ENCODE results near the gene MYH9. TPM values are rescaled to one million over a fixed set of nuclear protein-coding genes. Genes with fewer than 3 reads are reported as not detected.

The MYH9 gene
- total RNA-seq, 1 experiment from 2014 or later: 758 TPM

DNA sequence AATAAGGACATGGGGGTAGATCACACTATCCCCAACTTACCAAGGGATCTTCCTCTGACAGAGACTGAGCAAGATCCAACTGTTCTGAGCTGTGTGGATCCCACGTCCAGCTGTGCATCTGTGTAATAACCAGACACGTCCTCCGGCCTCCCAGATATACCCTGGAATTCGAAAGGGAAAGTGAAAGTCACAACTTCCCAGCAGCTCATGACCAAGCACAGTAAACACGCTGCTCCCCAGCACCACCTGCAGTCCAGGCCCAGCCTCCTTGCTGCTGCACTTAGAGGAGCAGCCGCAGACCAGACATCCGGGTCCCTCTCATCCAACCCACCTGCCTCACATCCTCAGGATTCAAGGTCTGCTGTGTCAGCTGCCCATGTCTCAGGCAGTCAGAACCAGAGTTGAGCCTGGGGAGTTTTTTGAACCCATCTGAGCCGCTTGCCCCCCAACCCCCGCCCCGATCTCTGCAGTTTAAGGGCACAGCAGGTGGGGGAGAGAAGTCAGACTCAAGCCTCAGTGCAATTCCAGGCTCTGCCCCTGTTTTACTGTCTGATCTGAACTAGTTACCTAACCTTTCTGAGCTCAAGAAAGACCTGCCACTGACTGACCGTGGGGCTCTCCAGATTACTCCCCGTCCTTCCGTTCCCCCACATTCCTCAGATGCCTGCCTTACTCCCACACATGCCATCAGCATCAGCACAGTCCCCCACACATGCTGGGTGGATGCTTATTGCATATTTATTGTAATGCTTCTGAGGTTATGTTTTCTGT is 148.2 kb downstream of the MYH9 start, which contains the start of gene APOL2:
APOL2 (minus strand) TSS at position 127 of the 771 bp plus-strand sequence. CDS start 6,365 bp downstream, outside the sequence.
- Histone ChIP-seq H3K4me1 (replicated peaks; ENCODE audit: insufficient read depth) (peaks cover 21% of the 10 kb centered on the region), H3K27ac (peak within 1 kb of the TSS; percentile 48), H3K4me3 (peak within 1 kb of the TSS; percentile 70), H3K79me2 (ENCODE audit: low read depth) (peaks cover 24% of the 10 kb centered on the region), H2AFZ (peak within 1 kb of the TSS; percentile 76), H4K20me1 (ENCODE audit: insufficient read depth) (no peaks in the 10 kb centered on the region), H3K9me3 (ENCODE audit: insufficient read depth, low read depth) (no peaks in the 10 kb centered on the region), H3K36me3 (ENCODE audit: low read depth) (no peaks in the 10 kb centered on the region), H3K27me3 (ENCODE audit: insufficient read depth, low read depth) (no peaks in the 10 kb centered on the region), H3K4me2 (peak within 1 kb of the TSS; percentile 89), H3K9me2 (ENCODE audit: insufficient read depth) (no peaks in the 10 kb centered on the region), H3F3A (ENCODE audit: insufficient read depth, low read depth) (peaks cover 6% of the 10 kb centered on the region; the same call in 1 of the 2 replicates)
- TF ChIP-seq EZH2 (IDR thresholded peaks at IDR 0.05; ENCODE audit: low read depth): no peak
- TF ChIP-seq, protein P1, sequence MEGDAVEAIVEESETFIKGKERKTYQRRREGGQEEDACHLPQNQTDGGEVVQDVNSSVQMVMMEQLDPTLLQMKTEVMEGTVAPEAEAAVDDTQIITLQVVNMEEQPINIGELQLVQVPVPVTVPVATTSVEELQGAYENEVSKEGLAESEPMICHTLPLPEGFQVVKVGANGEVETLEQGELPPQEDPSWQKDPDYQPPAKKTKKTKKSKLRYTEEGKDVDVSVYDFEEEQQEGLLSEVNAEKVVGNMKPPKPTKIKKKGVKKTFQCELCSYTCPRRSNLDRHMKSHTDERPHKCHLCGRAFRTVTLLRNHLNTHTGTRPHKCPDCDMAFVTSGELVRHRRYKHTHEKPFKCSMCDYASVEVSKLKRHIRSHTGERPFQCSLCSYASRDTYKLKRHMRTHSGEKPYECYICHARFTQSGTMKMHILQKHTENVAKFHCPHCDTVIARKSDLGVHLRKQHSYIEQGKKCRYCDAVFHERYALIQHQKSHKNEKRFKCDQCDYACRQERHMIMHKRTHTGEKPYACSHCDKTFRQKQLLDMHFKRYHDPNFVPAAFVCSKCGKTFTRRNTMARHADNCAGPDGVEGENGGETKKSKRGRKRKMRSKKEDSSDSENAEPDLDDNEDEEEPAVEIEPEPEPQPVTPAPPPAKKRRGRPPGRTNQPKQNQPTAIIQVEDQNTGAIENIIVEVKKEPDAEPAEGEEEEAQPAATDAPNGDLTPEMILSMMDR (conservative IDR thresholded peaks at IDR 0.05): peak; percentile 74
- ChIA-PET POLR2A (ENCODE audit: unreplicated experiment) (interaction anchor here (0.5 to 0.8 kb wide), 4 partner anchors 13 to 252 kb away, joined by 3 to 7 read pairs (median 5); partner anchors contain the start of gene APOL1), CTCF (interaction anchor here (0.9 to 1.0 kb wide), 2 partner anchors 9 to 38 kb away, joined by 4 read pairs; no protein-coding TSS in a partner anchor)
- peak; percentile 86 to 91 for DNase-seq
- no TSS peak for BruUV-seq (replicated peaks)
- intact Hi-C loops (cut with micrococcal nuclease; ENCODE audit: unreplicated experiment): loop anchor here (1.0 to 5.0 kb wide), 2 partner anchors 14 to 37 kb away; partner anchors contain the start of genes APOL1 and APOL4

DNA sequence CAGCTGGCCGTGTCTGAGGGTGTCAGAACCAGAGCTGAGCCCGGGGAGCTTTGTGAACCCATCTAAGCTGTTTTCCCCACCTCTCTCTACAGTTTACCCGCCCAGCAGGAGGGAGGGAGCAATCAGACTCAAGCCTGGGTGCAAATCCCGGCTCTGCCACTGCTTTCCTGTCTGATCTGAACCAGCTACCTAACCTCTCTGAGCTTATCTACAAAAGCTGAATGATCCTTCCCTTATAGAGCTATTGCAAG is 148.7 kb downstream of the MYH9 start:
- Histone ChIP-seq H3K9me3 (ENCODE audit: insufficient read depth, low read depth) (no peaks in the 10 kb centered on the region), H3K9me2 (ENCODE audit: insufficient read depth) (no peaks in the 10 kb centered on the region), H3F3A (ENCODE audit: insufficient read depth, low read depth) (peaks cover 6% of the 10 kb centered on the region; the same call in 1 of the 2 replicates), H3K4me2 (peak overlapping the region; percentile 89), H2AFZ (peak overlapping the region; percentile 76), H3K36me3 (ENCODE audit: low read depth) (no peaks in the 10 kb centered on the region), H3K79me2 (ENCODE audit: low read depth) (peaks cover 24% of the 10 kb centered on the region), H4K20me1 (ENCODE audit: insufficient read depth) (no peaks in the 10 kb centered on the region), H3K4me1 (replicated peaks; ENCODE audit: insufficient read depth) (peaks cover 21% of the 10 kb centered on the region), H3K27me3 (ENCODE audit: insufficient read depth, low read depth) (no peaks in the 10 kb centered on the region), H3K27ac (peak overlapping the region; percentile 48), H3K4me3 (peak overlapping the region; percentile 70)
- POLR2A ChIA-PET (ENCODE audit: unreplicated experiment): interaction anchor here (0.5 to 0.8 kb wide), 4 partner anchors 14 to 252 kb away, joined by 3 to 7 read pairs (median 5); partner anchors contain the start of gene APOL1
- TSS peak; percentile 56 for BruUV-seq (replicated peaks)
- TF ChIP-seq, protein P1 (conservative IDR thresholded peaks at IDR 0.05): no peak
- no peak for TF ChIP-seq EZH2 (IDR thresholded peaks at IDR 0.05; ENCODE audit: low read depth)
- intact Hi-C loops (cut with micrococcal nuclease; ENCODE audit: unreplicated experiment): loop anchor here (1.0 to 5.0 kb wide), 2 partner anchors 14 to 37 kb away; partner anchors contain the start of genes APOL1 and APOL4
- DNase-seq: no peak
- CTCF ChIA-PET: interaction anchor here (0.9 to 1.0 kb wide), 2 partner anchors 9 to 39 kb away, joined by 4 read pairs; no protein-coding TSS in a partner anchor

DNA sequence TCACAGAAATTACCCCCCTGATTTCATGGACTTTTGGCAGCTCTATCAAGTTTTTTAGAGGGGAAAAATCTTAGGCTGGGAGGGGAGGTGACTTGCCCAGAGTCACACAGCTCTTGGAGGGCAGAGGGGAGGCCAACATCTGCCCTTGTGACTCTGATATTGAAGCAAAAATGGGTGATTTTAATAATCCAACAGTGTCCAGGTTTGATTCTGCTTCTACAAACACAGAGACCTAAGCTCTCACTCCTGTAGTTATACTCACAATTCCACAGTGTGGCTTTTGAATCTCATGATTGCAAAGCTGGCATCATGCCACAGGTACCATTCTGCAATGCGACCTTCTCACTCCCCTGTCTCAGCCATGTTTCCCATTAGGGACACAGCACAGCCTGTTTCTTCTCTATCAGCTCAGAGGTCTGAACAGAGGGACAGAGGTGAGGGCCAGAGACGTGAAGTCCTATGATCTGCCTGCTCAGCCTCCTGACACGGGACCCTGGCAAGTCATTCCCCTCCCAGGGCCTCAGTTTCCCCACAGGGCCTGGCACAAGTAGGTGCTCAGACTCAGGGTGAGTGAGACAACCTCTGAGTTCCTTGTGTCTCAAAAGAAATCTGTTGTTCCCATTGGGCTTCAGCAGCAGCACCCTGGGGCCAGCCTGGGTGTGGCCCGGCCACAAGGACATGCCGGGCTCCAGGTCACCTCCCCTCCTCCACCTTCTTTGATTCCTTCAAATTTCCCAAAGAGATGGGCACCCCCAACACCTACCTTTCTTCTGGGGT is 149.2 kb downstream of the MYH9 start:
- peak overlapping the region; percentile 70 for H3K4me3 ChIP-seq
- no peaks in the 10 kb centered on the region for H3K27me3 ChIP-seq (ENCODE audit: insufficient read depth, low read depth)
- intact Hi-C loops (cut with micrococcal nuclease; ENCODE audit: unreplicated experiment): loop anchor here (1.0 to 5.0 kb wide), 2 partner anchors 15 to 36 kb away; partner anchors contain the start of genes APOL1 and APOL4
- H3K79me2 ChIP-seq (ENCODE audit: low read depth): peaks cover 24% of the 10 kb centered on the region
- ChIA-PET POLR2A (ENCODE audit: unreplicated experiment) (interaction anchor here (0.5 to 0.6 kb wide), 3 partner anchors 87 to 253 kb away, joined by 3 to 6 read pairs (median 4); no protein-coding TSS in a partner anchor), CTCF (interaction anchor here (0.7 to 1.0 kb wide), 3 partner anchors 10 to 39 kb away, joined by 3 to 4 read pairs (median 4); partner anchors contain the start of gene APOL1)
- peak in 1 of 2 experiments; percentile 17 for DNase-seq
- H3K9me2 ChIP-seq (ENCODE audit: insufficient read depth): no peaks in the 10 kb centered on the region
- no peaks in the 10 kb centered on the region for H4K20me1 ChIP-seq (ENCODE audit: insufficient read depth)
- TF ChIP-seq, protein P1 (conservative IDR thresholded peaks at IDR 0.05): no peak
- TF ChIP-seq EZH2 (IDR thresholded peaks at IDR 0.05; ENCODE audit: low read depth): no peak
- no TSS peak for BruUV-seq (replicated peaks)
- H3K4me1 ChIP-seq (replicated peaks; ENCODE audit: insufficient read depth): peaks cover 21% of the 10 kb centered on the region
- peak overlapping the region; percentile 48 for H3K27ac ChIP-seq
- peaks cover 6% of the 10 kb centered on the region; the same call in 1 of the 2 replicates for H3F3A ChIP-seq (ENCODE audit: insufficient read depth, low read depth)
- H3K36me3 ChIP-seq (ENCODE audit: low read depth): no peaks in the 10 kb centered on the region
- peak overlapping the region; percentile 89 for H3K4me2 ChIP-seq
- H3K9me3 ChIP-seq (ENCODE audit: insufficient read depth, low read depth): no peaks in the 10 kb centered on the region
- peak overlapping the region; percentile 76 for H2AFZ ChIP-seq
